Measurements from ENCODE around the gene ECE1. TPM values are rescaled to one million over a fixed set of nuclear protein-coding genes. Genes with fewer than 3 reads are reported as not detected.
A peak's percentile ranks its signal among the peaks of the same experiment; 100 is the strongest.

The ECE1 gene
- total and polyA plus RNA-seq, 9 of the 15 experiments (the other 6 are each of a cell fraction or from before 2014, with no cell fraction given) = 0.56 to 34.8 (median 11.0) TPM

DNA sequence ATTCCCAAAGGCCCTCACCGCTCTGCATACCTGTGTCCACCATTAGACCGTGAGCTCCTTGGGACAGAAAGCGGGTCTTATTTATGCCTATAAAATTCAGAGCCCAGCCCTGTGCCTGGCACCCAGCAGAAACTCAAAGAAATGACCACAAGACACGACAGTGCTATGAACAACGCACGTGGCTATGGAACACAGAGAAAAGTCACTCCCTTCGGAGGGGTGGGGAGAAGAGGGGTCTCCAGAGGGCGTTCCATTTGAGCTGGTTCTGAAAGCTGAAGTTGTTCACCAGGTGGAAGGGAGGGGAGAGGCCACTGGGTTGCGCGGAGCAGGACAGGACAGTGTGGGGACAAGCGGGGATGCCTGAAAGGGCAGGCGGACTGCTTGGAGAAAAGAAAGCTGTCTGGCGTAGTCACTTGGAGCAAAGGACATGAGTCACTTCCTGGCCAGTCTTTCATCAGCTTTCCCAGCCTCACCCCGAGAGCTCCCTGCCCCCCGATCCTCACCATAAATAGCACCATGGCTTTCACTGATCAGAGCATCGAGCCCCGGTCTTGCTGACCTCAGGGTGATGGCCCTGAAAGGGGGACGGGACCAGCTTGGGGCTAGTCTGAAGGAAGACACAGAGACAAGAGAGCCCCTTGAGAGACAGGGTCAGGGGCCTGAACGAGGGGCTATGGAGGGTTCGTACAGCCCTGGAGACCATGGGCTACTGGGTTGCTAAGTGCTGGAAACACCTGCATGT lies 28.5 kb downstream of the ECE1 start (continued):
- TF ChIP-seq, protein P1, sequence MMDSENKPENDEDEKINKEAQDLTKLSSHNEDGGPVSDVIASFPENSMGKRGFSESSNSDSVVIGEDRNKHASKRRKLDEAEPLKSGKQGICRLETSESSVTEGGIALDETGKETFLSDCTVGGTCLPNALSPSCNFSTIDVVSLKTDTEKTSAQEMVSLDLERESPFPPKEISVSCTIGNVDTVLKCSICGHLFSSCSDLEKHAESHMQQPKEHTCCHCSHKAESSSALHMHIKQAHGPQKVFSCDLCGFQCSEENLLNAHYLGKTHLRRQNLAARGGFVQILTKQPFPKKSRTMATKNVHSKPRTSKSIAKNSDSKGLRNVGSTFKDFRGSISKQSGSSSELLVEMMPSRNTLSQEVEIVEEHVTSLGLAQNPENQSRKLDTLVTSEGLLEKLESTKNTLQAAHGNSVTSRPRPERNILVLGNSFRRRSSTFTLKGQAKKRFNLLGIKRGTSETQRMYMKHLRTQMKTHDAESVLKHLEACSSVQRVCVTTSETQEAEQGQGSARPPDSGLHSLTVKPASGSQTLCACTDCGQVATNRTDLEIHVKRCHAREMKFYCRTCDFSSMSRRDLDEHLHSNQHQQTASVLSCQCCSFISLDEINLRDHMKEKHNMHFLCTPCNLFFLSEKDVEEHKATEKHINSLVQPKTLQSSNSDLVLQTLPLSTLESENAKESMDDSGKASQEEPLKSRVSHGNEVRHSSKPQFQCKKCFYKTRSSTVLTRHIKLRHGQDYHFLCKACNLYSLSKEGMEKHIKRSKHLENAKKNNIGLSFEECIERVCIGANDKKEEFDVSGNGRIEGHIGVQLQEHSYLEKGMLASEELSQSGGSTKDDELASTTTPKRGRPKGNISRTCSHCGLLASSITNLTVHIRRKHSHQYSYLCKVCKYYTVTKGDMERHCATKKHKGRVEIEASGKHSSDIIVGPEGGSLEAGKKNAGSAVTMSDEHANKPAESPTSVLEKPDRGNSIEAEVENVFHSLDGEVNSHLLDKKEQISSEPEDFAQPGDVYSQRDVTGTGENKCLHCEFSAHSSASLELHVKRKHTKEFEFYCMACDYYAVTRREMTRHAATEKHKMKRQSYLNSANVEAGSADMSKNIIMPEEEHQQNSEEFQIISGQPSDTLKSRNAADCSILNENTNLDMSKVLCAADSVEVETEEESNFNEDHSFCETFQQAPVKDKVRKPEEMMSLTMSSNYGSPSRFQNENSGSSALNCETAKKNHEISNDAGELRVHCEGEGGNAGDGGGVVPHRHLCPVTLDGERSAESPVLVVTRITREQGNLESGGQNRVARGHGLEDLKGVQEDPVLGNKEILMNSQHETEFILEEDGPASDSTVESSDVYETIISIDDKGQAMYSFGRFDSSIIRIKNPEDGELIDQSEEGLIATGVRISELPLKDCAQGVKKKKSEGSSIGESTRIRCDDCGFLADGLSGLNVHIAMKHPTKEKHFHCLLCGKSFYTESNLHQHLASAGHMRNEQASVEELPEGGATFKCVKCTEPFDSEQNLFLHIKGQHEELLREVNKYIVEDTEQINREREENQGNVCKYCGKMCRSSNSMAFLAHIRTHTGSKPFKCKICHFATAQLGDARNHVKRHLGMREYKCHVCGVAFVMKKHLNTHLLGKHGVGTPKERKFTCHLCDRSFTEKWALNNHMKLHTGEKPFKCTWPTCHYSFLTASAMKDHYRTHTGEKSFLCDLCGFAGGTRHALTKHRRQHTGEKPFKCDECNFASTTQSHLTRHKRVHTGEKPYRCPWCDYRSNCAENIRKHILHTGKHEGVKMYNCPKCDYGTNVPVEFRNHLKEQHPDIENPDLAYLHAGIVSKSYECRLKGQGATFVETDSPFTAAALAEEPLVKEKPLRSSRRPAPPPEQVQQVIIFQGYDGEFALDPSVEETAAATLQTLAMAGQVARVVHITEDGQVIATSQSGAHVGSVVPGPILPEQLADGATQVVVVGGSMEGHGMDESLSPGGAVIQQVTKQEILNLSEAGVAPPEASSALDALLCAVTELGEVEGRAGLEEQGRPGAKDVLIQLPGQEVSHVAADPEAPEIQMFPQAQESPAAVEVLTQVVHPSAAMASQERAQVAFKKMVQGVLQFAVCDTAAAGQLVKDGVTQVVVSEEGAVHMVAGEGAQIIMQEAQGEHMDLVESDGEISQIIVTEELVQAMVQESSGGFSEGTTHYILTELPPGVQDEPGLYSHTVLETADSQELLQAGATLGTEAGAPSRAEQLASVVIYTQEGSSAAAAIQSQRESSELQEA (IDR thresholded peaks at IDR 0.05; ENCODE audit: low read depth) = no peak
- TF ChIP-seq SUPT5H (IDR thresholded peaks at IDR 0.05) (peak; percentile 75), POLR3A (IDR thresholded peaks at IDR 0.05; ENCODE audit: borderline replicate concordance, extremely low read depth, insufficient read depth, insufficient read length) (no peak), TAF15 (IDR thresholded peaks at IDR 0.05; ENCODE audit: low read depth, low read length) (no peak), CEBPB (tag; IDR thresholded peaks at IDR 0.05) (peak; percentile 37; the same call in 1 of the 2 replicates), PCBP2 (IDR thresholded peaks at IDR 0.05; ENCODE audit: low read depth, low read length, poor library complexity, severe bottlenecking) (no peak)
- TF ChIP-seq, protein P2, sequence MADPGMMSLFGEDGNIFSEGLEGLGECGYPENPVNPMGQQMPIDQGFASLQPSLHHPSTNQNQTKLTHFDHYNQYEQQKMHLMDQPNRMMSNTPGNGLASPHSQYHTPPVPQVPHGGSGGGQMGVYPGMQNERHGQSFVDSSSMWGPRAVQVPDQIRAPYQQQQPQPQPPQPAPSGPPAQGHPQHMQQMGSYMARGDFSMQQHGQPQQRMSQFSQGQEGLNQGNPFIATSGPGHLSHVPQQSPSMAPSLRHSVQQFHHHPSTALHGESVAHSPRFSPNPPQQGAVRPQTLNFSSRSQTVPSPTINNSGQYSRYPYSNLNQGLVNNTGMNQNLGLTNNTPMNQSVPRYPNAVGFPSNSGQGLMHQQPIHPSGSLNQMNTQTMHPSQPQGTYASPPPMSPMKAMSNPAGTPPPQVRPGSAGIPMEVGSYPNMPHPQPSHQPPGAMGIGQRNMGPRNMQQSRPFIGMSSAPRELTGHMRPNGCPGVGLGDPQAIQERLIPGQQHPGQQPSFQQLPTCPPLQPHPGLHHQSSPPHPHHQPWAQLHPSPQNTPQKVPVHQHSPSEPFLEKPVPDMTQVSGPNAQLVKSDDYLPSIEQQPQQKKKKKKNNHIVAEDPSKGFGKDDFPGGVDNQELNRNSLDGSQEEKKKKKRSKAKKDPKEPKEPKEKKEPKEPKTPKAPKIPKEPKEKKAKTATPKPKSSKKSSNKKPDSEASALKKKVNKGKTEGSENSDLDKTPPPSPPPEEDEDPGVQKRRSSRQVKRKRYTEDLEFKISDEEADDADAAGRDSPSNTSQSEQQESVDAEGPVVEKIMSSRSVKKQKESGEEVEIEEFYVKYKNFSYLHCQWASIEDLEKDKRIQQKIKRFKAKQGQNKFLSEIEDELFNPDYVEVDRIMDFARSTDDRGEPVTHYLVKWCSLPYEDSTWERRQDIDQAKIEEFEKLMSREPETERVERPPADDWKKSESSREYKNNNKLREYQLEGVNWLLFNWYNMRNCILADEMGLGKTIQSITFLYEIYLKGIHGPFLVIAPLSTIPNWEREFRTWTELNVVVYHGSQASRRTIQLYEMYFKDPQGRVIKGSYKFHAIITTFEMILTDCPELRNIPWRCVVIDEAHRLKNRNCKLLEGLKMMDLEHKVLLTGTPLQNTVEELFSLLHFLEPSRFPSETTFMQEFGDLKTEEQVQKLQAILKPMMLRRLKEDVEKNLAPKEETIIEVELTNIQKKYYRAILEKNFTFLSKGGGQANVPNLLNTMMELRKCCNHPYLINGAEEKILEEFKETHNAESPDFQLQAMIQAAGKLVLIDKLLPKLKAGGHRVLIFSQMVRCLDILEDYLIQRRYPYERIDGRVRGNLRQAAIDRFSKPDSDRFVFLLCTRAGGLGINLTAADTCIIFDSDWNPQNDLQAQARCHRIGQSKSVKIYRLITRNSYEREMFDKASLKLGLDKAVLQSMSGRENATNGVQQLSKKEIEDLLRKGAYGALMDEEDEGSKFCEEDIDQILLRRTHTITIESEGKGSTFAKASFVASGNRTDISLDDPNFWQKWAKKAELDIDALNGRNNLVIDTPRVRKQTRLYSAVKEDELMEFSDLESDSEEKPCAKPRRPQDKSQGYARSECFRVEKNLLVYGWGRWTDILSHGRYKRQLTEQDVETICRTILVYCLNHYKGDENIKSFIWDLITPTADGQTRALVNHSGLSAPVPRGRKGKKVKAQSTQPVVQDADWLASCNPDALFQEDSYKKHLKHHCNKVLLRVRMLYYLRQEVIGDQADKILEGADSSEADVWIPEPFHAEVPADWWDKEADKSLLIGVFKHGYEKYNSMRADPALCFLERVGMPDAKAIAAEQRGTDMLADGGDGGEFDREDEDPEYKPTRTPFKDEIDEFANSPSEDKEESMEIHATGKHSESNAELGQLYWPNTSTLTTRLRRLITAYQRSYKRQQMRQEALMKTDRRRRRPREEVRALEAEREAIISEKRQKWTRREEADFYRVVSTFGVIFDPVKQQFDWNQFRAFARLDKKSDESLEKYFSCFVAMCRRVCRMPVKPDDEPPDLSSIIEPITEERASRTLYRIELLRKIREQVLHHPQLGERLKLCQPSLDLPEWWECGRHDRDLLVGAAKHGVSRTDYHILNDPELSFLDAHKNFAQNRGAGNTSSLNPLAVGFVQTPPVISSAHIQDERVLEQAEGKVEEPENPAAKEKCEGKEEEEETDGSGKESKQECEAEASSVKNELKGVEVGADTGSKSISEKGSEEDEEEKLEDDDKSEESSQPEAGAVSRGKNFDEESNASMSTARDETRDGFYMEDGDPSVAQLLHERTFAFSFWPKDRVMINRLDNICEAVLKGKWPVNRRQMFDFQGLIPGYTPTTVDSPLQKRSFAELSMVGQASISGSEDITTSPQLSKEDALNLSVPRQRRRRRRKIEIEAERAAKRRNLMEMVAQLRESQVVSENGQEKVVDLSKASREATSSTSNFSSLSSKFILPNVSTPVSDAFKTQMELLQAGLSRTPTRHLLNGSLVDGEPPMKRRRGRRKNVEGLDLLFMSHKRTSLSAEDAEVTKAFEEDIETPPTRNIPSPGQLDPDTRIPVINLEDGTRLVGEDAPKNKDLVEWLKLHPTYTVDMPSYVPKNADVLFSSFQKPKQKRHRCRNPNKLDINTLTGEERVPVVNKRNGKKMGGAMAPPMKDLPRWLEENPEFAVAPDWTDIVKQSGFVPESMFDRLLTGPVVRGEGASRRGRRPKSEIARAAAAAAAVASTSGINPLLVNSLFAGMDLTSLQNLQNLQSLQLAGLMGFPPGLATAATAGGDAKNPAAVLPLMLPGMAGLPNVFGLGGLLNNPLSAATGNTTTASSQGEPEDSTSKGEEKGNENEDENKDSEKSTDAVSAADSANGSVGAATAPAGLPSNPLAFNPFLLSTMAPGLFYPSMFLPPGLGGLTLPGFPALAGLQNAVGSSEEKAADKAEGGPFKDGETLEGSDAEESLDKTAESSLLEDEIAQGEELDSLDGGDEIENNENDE (IDR thresholded peaks at IDR 0.05; ENCODE audit: low read depth, low read length) = no peak
